ENCODE measurements around the gene ZNF496.
"Not testable (repeated sequence)": the region's sequence is repeated elsewhere in the genome, so short reads cannot be mapped to it uniquely, and the experiment has no call there.

Gene ZNF496

GRCh38 chr1:247358920-247359319 lies 27.3 kb upstream of the ZNF496 start:
- no peak for DNase-seq

- no peak for DNase-seq
These were observed 26.1 kb upstream of the ZNF496 start for GRCh38 chr1:247357781-247358211.

- DNase-seq: no peak
These were observed 25.5 kb upstream of the ZNF496 start for GRCh38 chr1:247357052-247357780.

GRCh38 chr1:247355160-247355559 lies 23.5 kb upstream of the ZNF496 start:
- DNase-seq: not testable (repeated sequence)

- DNase-seq: no peak
These were observed 20.5 kb upstream of the ZNF496 start for GRCh38 chr1:247352175-247352574.

- no peak for DNase-seq
These were observed 18.9 kb upstream of the ZNF496 start for GRCh38 chr1:247350587-247350986.

- DNase-seq: no peak
These were observed 16.0 kb upstream of the ZNF496 start for GRCh38 chr1:247347477-247348222.

- DNase-seq: no peak
These were observed 14.2 kb upstream of the ZNF496 start for GRCh38 chr1:247345881-247346280.

- no peak for DNase-seq
These were observed 12.1 kb upstream of the ZNF496 start for GRCh38 chr1:247343801-247344200.

GRCh38 chr1:247338723-247339275 lies 7.1 kb upstream of the ZNF496 start:
- DNase-seq: no peak

GRCh38 chr1:247337961-247338360 lies 6.3 kb upstream of the ZNF496 start:
- no peak for DNase-seq

- no peak for DNase-seq
These were observed 5.6 kb upstream of the ZNF496 start for GRCh38 chr1:247337250-247337746.

GRCh38 chr1:247336390-247336789 lies 4.7 kb upstream of the ZNF496 start:
- DNase-seq: no peak

GRCh38 chr1:247335882-247336281 lies 4.2 kb upstream of the ZNF496 start:
- DNase-seq: no peak

GRCh38 chr1:247334378-247335133 lies 2.9 kb upstream of the ZNF496 start:
- DNase-seq: no peak

GRCh38 chr1:247332623-247333361 lies 1.1 kb upstream of the ZNF496 start:
- DNase-seq: no peak

GRCh38 chr1:247332215-247332622 lies 552 bp upstream of the ZNF496 start:
- DNase-seq: peak in 4 of 5 donors; percentile 21 to 49 (median 28)

- peak; percentile 30 to 64 (median 45) for DNase-seq
These were observed 519 bp downstream of the ZNF496 start for GRCh38 chr1:247331172-247331524.

GRCh38 chr1:247330548-247331171 lies 1.0 kb downstream of the ZNF496 start:
- DNase-seq: no peak

GRCh38 chr1:247329097-247329617 lies 2.5 kb downstream of the ZNF496 start:
- no peak for DNase-seq

GRCh38 chr1:247328311-247328710 lies 3.4 kb downstream of the ZNF496 start:
- no peak for DNase-seq

Data from T-helper 1 cell (primary cell).